CD4-positive, alpha-beta T cell (primary cell): ENCODE data around the gene GDF2. TPM values are rescaled to one million over a fixed set of nuclear protein-coding genes. Genes with fewer than 3 reads are reported as not detected.

Experiments
- ATAC-seq: fragments of 200-7000 bp; cut with Tn5 transposase; one replicate; pipeline ENCODE4 v1.10.0; 2022; ENCODE audit warnings: mild to moderate bottlenecking; ENCODE audit not compliant: poor library complexity
- CTCF ChIA-PET: fragments of 350-600 bp; sonication (Branson Sonifier 250); formaldehyde crosslinking; loops from one replicate; lab custom pipeline; 2021; ENCODE audit warnings: antibody characterized with exemption, inconsistent platforms; lab: Charles Lee
- POLR2A ChIA-PET: fragments of 350-600 bp; sonication (Branson Sonifier 250); formaldehyde crosslinking; loops from one replicate; lab custom pipeline; 2021; ENCODE audit warnings: antibody characterized with exemption, inconsistent platforms; lab: Charles Lee
- DNase-seq, 14 experiments: peaks; one replicate each; pipeline ENCODE4 v3.0.0-alpha.2; 2013 to 2020; ENCODE audit warnings: mixed read lengths in 2 of 14
- H3K27ac ChIP-seq, 2 donors: one replicate each; pipeline versions ENCODE4 v1.5.1 to v1.7.0; 2013; ENCODE audit warnings: low read length in 2 of 2, low read depth in 1 of 2, mild to moderate bottlenecking in 1 of 2
- H3K27me3 ChIP-seq, 2 experiments: 1 replicate in 1 of 2; 2 replicates in 1 of 2; pipeline versions ENCODE4 v1.6.1 to v1.7.0; 2013; ENCODE audit warnings: low read length in 2 of 2, control low read depth in 1 of 2, mild to moderate bottlenecking in 1 of 2, moderate library complexity in 1 of 2; ENCODE audit not compliant: insufficient read depth in 2 of 2, control insufficient read depth in 1 of 2
- H3K36me3 ChIP-seq: one replicate; pipeline ENCODE4 v1.6.1; 2013; ENCODE audit warnings: low read length, control low read depth; ENCODE audit not compliant: insufficient read depth
- H3K4me1 ChIP-seq: one replicate; pipeline ENCODE4 v1.6.1; 2013; ENCODE audit warnings: low read length, control low read depth; ENCODE audit not compliant: insufficient read depth
- H3K4me3 ChIP-seq: one replicate; pipeline ENCODE4 v1.5.1; 2013; ENCODE audit warnings: mild to moderate bottlenecking, low read length, moderate library complexity
- H3K9me3 ChIP-seq, 2 experiments: 1 replicate in 1 of 2; 2 replicates in 1 of 2; pipeline versions ENCODE4 v1.6.1 to v1.7.0; 2013; ENCODE audit warnings: low read length in 2 of 2, mild to moderate bottlenecking in 2 of 2, control low read depth in 1 of 2, moderate library complexity in 1 of 2; ENCODE audit not compliant: control insufficient read depth in 1 of 2, insufficient read depth in 1 of 2
- H3K27ac Mint-ChIP-seq: one replicate; pipeline ENCODE4 v1.8.0; 2020; ENCODE audit warnings: mixed read lengths
- H3K27me3 Mint-ChIP-seq: one replicate; pipeline ENCODE4 v1.8.0; 2021; ENCODE audit warnings: mixed read lengths
- H3K36me3 Mint-ChIP-seq: one replicate; pipeline ENCODE4 v1.8.0; 2021; ENCODE audit warnings: low read depth, mixed read lengths
- H3K4me1 Mint-ChIP-seq: one replicate; pipeline ENCODE4 v1.8.0; 2021; ENCODE audit warnings: low read depth, mixed read lengths
- H3K4me3 Mint-ChIP-seq: one replicate; pipeline ENCODE4 v1.8.0; 2020; ENCODE audit warnings: mild to moderate bottlenecking, mixed read lengths
- H3K9me3 Mint-ChIP-seq: one replicate; pipeline ENCODE4 v1.8.0; 2020; ENCODE audit warnings: mixed read lengths
- intact Hi-C, 2 experiments: fragments of 100-400 bp; cut with DNase I in 1 of 2; cut with micrococcal nuclease in 1 of 2; formaldehyde crosslinking; loops; one replicate each; pipeline versions ENCODE4 v1.15.1 to v1.9.0; 2023 to 2025; cut with DNase I, micrococcal nuclease
- total RNA-seq, 174 experiments: library from RNA in 2 of 174; stranded (reverse) in 2 of 174; gene quantifications; one replicate each; pipeline ENCODE4 v1.2.3 and lab custom pipeline; 2021 to 2026
- TF ChIP-seq, protein P1 (sequence below): fragments of 200-600 bp; IDR thresholded peaks from one replicate; pipeline ENCODE4 v1.8.0; 2022; ENCODE audit warnings: antibody characterized with exemption, mild to moderate bottlenecking

GDF2 gene
- total RNA-seq, 2 experiments from 2014 or later = not detected

DNA sequence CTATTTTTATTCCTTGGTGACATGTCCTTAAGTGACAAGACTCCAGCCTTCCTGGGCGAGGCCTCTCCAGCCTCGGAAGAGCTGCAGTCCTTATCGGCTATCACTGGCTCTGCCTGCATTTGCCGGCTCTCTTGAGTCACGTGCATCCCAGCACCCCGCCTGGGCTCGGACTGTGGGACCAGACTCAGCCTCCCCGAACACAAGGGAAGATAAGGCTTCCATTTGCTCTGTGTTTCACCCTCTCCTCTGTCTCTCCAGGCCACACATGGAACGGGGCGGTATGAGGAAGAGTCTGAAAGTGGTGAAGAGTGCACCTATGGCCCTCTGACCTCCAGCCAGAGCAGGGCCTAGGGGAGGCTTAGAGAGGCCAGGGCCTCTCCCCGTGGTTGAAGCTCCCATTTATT, 4.7 kb downstream of the GDF2 start:
- Histone ChIP-seq H3K36me3 (no peaks in the 10 kb centered on the region), H3K4me1 (no peaks in the 10 kb centered on the region), H3K4me3 (no peak overlapping the region), H3K27ac (no peak overlapping the region), H3K9me3 (peaks cover 0 to 5% of the 10 kb centered on the region in 2 experiments), H3K27me3 (peaks cover 0 to 2% of the 10 kb centered on the region in 2 experiments)
- no peak overlapping the region for H3K4me3 Mint-ChIP-seq
- POLR2A ChIA-PET = no interaction called here
- peaks cover 3% of the 10 kb centered on the region for H3K27me3 Mint-ChIP-seq
- intact Hi-C loops = no loop called here
- CTCF ChIA-PET = no interaction called here
- H3K9me3 Mint-ChIP-seq = no peaks in the 10 kb centered on the region
- DNase-seq (no peak), ATAC-seq (no peak)
- TF ChIP-seq, protein P1, sequence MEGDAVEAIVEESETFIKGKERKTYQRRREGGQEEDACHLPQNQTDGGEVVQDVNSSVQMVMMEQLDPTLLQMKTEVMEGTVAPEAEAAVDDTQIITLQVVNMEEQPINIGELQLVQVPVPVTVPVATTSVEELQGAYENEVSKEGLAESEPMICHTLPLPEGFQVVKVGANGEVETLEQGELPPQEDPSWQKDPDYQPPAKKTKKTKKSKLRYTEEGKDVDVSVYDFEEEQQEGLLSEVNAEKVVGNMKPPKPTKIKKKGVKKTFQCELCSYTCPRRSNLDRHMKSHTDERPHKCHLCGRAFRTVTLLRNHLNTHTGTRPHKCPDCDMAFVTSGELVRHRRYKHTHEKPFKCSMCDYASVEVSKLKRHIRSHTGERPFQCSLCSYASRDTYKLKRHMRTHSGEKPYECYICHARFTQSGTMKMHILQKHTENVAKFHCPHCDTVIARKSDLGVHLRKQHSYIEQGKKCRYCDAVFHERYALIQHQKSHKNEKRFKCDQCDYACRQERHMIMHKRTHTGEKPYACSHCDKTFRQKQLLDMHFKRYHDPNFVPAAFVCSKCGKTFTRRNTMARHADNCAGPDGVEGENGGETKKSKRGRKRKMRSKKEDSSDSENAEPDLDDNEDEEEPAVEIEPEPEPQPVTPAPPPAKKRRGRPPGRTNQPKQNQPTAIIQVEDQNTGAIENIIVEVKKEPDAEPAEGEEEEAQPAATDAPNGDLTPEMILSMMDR = no peak
- H3K4me1 Mint-ChIP-seq = no peaks in the 10 kb centered on the region
- H3K36me3 Mint-ChIP-seq = no peaks in the 10 kb centered on the region
- no peak overlapping the region for H3K27ac Mint-ChIP-seq

DNA sequence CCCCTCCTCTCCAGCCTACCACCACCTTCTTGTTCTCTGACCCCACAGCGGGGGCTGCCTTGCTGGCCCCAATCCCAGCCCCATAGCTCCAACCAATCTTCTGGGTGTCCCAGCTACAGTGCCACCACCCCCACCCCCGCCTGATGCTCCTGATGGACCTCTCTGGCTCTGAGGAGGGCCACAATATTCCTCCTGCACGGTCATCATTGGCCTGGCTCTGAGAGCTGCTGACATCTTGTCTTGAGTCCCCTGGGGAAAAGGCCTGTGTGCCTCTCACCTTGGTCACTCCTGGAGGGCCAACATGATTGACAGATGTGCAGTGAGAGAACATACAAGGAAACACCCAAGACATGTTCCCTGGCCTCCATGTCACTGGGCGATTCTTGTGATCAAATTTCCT, 7.6 kb downstream of the GDF2 start:
- H3K4me1 ChIP-seq = no peaks in the 10 kb centered on the region
- H3K4me3 Mint-ChIP-seq = no peak overlapping the region
- no peaks in the 10 kb centered on the region for H3K4me1 Mint-ChIP-seq
- H3K36me3 Mint-ChIP-seq = no peaks in the 10 kb centered on the region
- peaks cover under 1% of the 10 kb centered on the region for H3K27me3 Mint-ChIP-seq
- TF ChIP-seq, protein P1 = no peak
- no peak for DNase-seq
- ChIA-PET POLR2A (no interaction called here), CTCF (no interaction called here)
- H3K27ac ChIP-seq = no peak overlapping the region
- no peak overlapping the region for H3K27ac Mint-ChIP-seq
- no peak for ATAC-seq
- H3K4me3 ChIP-seq = no peak overlapping the region
- peaks cover 0 to 5% of the 10 kb centered on the region in 2 experiments for H3K9me3 ChIP-seq
- H3K36me3 ChIP-seq = no peaks in the 10 kb centered on the region
- no peaks in the 10 kb centered on the region for H3K27me3 ChIP-seq
- intact Hi-C loops = no loop called here
- no peaks in the 10 kb centered on the region for H3K9me3 Mint-ChIP-seq

DNA sequence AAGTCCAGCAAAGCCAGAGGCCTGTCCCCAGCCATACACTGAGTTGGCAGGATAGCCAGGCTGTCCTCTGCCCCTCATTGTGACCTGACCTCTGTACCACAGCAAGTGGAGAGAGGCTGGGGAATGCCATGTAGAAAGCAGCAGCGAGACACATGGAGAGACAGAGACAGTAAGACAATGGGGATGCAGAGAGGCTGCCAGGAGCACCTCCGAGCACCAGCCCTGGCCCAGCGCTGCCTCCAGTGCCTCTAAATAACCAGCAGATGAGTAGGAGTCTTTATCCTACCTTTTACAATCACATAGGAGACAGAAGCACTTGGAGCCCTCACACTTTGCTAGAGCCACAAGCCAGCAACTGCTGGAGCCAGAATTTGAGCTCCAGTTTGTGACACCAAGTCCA, 8.1 kb downstream of the GDF2 start:
- Mint-ChIP-seq H3K36me3 (no peaks in the 10 kb centered on the region), H3K4me3 (no peak overlapping the region), H3K9me3 (no peaks in the 10 kb centered on the region), H3K4me1 (no peaks in the 10 kb centered on the region), H3K27me3 (no peaks in the 10 kb centered on the region), H3K27ac (no peak overlapping the region)
- no peak overlapping the region for H3K4me3 ChIP-seq
- ChIA-PET CTCF (no interaction called here), POLR2A (no interaction called here)
- no peaks in the 10 kb centered on the region for H3K27me3 ChIP-seq
- H3K27ac ChIP-seq = no peak overlapping the region
- intact Hi-C loops = no loop called here
- H3K36me3 ChIP-seq = no peaks in the 10 kb centered on the region
- H3K9me3 ChIP-seq = peaks cover 0 to 5% of the 10 kb centered on the region in 2 experiments
- TF ChIP-seq, protein P1 = no peak
- no peak for ATAC-seq
- no peak for DNase-seq
- no peaks in the 10 kb centered on the region for H3K4me1 ChIP-seq
